Stimulated activated CD4-positive, alpha-beta T cell treated with anti-CD3 and anti-CD28 coated beads, Interleukin-1b, Interleukin-23, amount 100 ng/mL, for 24 hours (primary cell): ENCODE data around the gene GAB2.

Experiments
- DNase-seq, 4 experiments: peaks; one replicate each; pipeline ENCODE4 v3.0.0-alpha.2; 2020; ENCODE audit warnings: low read depth in 4 of 4, low spot score in 1 of 4

GAB2 gene

GRCh38 chr11:78428266-78428636, 10.6 kb upstream of the GAB2 start:
- DNase-seq: no peak

GRCh38 chr11:78427615-78428265, 10.1 kb upstream of the GAB2 start:
- no peak for DNase-seq

- DNase-seq: no peak
Measured at GRCh38 chr11:78426845-78427244, 9.2 kb upstream of the GAB2 start.

DNA sequence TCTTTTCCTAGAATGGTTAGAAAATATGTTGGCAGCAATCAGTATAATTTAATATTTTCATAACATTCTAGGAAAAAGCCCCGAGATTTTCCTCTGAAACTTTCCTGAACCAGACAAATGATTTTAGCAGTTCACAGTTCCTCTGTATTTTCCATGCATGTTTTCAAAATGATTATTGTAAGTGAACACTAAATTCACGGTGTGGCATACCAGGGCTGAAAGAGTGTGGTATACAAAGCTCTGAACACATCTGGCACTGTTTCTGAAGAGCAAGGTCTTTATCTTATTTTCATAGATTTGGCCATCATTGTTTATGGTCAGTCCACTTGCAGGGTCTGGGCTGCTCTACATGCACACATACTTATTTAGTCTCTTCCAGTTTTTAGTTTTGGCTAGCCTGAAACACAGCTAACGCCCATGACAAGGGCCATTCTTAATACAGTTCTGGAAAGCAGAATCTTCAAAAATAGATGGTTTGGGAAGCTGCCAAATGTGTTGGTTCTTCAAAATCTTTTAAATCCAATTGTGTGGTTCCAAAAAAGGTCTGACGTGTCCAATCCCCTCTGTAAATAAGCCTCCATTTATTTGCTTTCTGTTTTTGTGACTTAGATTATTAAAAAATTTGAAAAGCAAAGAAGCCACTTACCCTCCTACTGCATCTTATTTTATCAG, 7.9 kb upstream of the GAB2 start:
- DNase-seq: no peak

DNA sequence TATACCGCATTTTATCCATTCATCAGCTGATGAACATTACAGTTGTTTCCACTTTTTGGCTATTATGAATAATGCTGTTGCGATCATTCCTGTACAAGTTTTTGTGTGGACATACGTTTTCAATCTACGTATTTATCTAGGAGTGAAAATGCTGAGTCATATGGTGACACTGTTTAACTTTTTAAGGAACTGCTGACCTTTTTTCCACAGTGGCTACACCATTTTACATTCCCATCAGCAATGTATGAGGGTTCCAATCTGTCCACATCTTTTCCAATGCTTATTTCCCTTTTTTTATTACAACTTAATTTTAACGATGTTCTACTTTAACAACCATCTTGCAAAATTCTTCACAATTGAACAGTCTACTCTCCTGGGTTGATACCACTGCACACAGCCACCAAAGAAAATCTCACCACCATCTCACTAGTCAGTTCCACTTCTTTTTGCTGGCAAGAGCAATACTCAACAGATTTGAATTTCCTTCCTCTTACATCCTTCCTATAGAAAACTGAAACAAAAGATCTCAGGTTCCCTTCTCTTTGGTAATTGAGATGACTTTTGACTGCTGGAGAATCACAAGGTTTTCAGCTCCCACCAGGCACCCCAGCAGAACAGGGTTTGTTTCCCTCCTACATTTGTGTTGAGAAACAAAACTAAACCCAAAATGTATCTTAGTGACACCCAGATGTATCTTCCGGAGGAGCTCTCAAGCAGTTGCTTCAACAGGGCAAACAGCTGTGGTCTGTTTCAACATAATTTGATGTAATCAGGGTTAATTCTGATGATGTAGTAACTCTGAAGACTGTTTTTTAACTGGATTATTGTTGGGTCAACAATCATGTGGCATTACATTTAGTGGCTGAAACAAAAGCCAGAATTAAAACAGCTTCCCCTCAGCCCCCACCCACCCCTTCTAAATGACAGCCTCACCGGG, 7.0 kb upstream of the GAB2 start:
- DNase-seq: no peak

DNA sequence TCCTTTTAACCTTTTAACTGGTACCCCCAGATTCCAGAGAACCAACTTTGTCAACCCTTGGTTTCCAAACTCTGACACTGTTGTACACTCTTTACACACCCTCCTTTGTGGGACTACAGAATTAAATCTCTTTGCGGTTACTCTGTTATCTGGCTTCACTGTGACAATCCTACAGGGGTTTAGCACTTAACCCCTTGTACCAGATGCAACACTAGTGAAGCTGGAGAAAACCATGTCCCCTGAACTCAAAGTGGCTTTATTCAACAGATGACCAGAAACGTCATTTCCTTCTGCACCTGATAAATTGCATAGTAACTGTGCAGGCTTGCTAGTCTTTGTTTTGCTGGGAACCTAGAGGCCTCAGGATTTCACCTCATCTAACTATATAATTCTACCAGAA, 5.6 kb upstream of the GAB2 start:
- DNase-seq: no peak

DNA sequence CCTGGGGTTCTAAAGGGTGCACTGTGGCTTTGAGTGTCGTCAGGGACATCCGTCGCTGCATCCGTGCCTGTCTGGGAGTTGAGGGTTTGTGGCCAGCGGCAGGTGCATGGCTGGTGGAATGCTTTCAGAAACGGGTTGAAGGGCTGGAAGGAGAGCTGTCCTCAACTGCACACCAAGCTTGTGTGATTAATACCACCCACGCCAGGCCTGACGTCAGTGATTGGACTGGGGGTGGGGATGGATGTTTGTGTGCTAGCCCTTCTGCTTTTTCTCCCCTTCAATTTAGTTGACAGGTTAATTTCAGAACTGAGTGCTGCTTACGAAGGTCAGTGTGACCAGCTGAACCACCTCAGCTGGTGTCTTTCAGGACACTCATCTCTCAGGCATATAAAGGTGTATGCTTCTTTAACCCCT, 3.2 kb upstream of the GAB2 start:
- peak in 3 of 4 experiments; percentile 5 to 19 (median 19) for DNase-seq

DNA sequence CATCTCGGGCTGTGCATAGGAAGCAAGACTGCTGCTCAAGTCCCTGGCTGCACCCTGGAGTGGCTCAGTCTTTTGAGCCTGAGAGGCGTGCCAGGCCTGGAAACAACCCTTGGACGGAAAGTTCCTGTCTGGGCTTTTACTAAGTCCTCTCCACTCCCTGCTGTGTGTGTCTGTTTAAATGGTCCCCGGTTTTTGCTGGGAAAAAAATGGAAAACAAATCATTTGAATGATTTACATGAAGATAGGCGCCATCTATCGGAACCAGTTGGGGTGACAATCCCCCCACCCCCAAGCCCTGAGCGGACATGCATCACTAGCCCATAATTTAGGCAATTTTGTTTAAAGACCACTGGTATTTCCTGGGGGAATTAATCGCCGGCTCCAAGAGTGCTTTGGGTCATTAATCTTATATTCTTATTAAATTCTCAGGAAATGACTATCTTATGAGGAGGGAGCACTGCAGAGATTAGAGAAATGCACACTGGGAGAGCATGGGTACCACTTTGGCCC, 2.7 kb upstream of the GAB2 start:
- DNase-seq: peak in 1 of 4 experiments; percentile 7

DNA sequence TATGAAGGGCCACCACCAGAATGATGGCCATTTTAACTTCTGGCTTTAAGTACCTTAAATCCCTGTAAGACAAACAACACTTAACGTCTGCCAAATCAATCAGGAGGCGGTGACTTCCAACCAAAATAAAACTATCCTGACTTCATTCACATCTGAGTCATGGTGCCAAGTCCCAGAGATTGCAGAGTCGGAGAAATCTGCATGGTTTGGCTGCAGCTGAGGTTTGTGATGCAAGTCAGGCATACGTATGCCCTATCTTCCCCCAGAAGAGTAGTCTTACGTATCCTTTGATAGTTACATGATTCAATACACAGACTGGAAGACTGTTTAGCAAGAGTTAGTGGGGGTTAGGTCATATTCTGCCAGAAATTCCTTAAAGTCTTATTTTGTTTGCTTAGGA, 1.7 kb upstream of the GAB2 start:
- DNase-seq: no peak

- no peak for DNase-seq
Measured at GRCh38 chr11:78418584-78419211, 1.1 kb upstream of the GAB2 start.

- peak; percentile 33 to 68 (median 44) for DNase-seq
Measured at GRCh38 chr11:78417888-78418583, 416 bp upstream of the GAB2 start.

DNA sequence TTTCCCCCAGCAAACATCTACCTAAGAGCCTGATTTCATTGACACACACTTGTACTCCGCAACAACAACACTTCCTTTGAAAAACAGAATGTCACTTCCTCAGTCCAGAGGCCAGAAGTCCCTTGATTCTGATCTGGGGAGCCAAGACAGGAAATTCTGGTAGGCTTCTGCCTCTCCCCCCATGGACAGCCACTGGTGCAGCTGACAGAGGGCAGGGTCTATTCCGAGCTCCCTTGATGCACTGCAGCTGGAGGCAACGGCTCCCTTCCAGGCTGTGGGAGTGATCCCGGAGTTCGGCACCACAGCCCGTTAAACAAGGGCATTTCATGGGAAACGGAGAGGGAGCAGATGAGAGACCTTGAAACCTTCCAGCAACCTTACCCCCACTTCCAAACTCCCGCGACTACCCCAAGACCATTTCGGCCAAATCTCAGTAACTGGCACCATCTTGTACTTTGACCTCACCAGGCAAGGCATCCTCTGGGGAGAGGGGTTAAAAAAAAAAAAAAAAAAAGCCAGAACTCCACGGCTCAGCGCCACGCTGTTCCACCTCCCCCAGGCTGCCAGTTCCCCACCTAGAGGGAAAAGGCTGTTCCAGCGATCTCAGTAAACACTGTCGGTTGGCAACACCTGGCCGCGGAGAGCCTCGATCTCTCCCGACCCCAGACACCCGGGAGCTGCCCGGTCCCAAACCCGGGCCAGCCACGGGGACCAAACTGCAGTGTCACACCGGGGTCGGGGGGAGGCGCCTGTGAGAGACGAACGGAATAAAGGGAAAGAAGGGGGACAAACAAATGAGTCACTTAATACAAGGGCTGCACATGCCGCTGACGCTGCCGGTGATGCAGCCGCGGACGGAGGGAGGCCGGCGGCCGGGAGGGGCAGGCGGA, 1.1 kb downstream of the GAB2 start:
- peak in 3 of 4 experiments; percentile 40 to 67 (median 53) for DNase-seq

DNA sequence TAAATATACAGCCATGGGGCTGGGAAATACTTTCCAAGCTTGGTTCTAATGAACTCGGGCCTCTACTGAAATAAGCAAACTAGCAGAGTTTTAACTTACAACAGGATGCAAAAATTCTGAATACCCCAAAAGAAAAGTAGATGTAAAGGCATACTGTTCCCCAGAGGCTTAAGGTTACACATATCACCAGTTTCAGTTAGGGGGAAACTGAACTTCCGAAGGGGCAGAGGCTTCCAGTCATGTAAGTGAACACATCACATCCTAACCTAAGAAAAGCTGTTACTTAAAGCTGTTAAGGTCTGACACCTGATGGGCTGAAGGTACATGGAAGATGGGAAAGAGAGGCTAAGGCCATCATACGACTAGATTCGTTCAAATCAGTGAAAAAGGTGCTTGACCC, 2.3 kb downstream of the GAB2 start:
- DNase-seq: no peak

GRCh38 chr11:78414321-78415051, 3.1 kb downstream of the GAB2 start:
- DNase-seq: no peak

- no peak for DNase-seq
Measured at GRCh38 chr11:78408619-78409018, 9.0 kb downstream of the GAB2 start.

DNA sequence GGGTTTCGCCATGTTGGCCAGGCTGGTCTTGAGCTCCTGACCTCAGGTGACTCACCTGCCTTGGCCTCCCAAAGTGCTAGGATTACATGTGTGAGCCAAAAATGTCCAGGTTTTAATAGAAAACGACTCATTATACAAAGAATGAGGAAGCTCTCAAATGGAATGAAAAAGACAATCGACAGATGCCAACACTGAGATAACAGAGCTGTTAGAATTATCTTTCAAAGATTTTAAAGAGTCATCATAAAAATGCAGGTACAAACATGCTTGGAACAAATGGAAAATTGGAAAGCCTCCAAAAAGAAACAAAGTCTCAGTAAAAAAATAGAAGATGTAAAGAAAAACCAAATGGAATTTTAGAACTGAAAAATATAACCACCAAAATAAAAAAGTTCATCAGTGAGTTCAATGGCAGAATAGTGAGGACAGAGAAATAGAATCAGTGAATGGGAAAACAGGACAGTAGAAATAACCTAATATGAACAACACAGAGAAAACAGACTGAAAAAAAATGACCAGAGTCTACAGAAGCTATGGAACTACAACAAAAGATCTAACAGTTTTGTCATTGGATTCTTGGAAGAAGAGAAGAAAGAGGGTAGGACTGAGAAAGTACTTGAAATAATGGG, 10.9 kb downstream of the GAB2 start:
- DNase-seq: no peak

DNA sequence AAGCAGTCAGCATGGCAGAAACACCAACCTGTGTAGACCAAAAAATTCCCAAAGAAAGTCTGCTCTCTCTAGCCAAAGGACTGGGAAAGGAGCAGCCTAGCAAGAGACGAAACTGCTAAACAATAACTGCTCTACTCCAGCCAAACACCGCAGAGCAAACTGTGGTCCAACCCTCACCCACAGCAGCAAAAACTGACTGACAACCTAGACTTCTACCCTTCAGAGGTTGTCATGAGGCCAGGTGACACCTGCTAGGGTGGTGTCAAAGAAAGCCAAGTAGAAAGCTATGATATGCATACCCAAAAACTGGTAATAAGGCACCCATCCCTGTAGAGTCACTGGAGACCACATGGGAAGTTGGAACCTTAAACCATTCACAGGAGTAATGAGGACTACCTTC, 11.8 kb downstream of the GAB2 start:
- DNase-seq: no peak

DNA sequence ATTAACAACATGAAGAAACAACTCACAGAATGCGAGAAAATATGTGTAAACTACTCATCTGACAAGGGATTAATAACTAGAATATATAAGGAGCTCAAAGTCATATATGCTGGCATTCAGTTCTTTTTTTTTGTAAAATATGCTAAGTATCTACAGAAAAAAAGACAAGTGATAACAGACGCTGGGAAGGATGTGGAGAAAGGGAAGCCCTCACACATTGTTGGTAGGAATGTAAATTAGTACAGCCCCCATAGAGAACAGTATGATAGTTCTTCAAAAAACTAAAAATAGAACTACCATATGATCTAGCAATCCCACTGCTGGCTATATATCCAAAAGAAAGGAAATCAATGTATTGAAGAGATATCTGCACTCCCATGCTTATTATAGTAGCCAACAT, 13.8 kb downstream of the GAB2 start:
- DNase-seq: no peak

DNA sequence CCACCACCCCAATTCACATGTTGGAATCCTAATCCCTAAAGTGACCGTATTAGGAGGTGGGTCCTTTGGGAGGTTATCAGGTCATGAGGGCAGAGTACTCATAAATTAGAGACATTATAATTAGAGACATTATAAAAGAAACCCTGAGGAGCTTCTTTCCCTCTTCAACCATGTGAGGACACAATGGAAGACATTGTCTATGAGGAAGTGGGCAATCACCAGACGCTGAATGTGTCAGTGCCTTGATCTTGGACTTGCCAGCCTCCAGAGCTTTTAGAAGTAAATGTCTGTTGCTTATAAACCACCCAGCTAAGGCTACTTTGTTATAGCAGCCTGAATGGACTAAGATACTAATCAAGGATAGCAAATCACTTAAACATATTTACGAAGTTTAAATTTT, 14.8 kb downstream of the GAB2 start:
- DNase-seq: no peak
